K562 (cell line): ENCODE results near the gene GFI1B. TPM values are rescaled to one million over a fixed set of nuclear protein-coding genes. Genes with fewer than 3 reads are reported as not detected.

Experiments
- ARID4B ChIP-seq: sonication (generic); formaldehyde crosslinking; IDR thresholded peaks from 2 replicates; pipeline ENCODE4 v1.8.0; 2022; ENCODE audit warnings: mild to moderate bottlenecking, missing genetic modification reagents
- CHCHD3 ChIP-seq: fragments of 250-450 bp; sonication (Bioruptor Pico); IDR thresholded peaks from 2 replicates; pipeline ENCODE4 v2.1.2; 2022; ENCODE audit warnings: mild to moderate bottlenecking
- CTBP1 ChIP-seq: fragments of 450-650 bp; IDR thresholded peaks from 2 replicates; pipeline ENCODE4 v1.6.1; 2016; ENCODE audit warnings: borderline replicate concordance
- ELF4 ChIP-seq: fragments of 450-650 bp; formaldehyde crosslinking; IDR thresholded peaks from 2 replicates; pipeline ENCODE4 v1.4.0; 2022; ENCODE audit warnings: missing genetic modification characterization
- ETV6 ChIP-seq, 3 experiments: fragments of 150-350 bp in 1 of 3; sonication (generic) in 1 of 3; formaldehyde crosslinking in 1 of 3; IDR thresholded peaks; 2 replicates each; pipeline versions ENCODE4 v1.6.1 to v1.8.0; 2014 to 2022; ENCODE audit warnings: borderline replicate concordance in 2 of 3, low read depth in 2 of 3, antibody characterized with exemption in 1 of 3, low read length in 1 of 3, mild to moderate bottlenecking in 1 of 3, missing genetic modification reagents in 1 of 3
- FOXA3 ChIP-seq, 2 experiments: fragments of 450-650 bp in 1 of 2; sonication (generic) in 1 of 2; formaldehyde crosslinking; IDR thresholded peaks in 1 of 2; conservative IDR thresholded peaks in 1 of 2; 2 replicates each; pipeline versions ENCODE4 v1.4.0 to v1.8.0; 2020 to 2022; ENCODE audit warnings: mild to moderate bottlenecking in 2 of 2, missing genetic modification reagents in 1 of 2
- NR2F6 ChIP-seq: fragments of 450-650 bp; formaldehyde crosslinking; IDR thresholded peaks from 2 replicates; pipeline ENCODE4 v1.4.0; 2020; ENCODE audit warnings: mild to moderate bottlenecking
- NUFIP1 ChIP-seq: fragments of 450-650 bp; IDR thresholded peaks from 2 replicates; pipeline ENCODE4 v1.6.1; 2018; ENCODE audit not compliant: partially characterized antibody
- SRSF3 ChIP-seq: fragments of 200-400 bp; formaldehyde crosslinking; IDR thresholded peaks from 2 replicates; pipeline ENCODE4 v1.6.1; 2016; ENCODE audit warnings: mild to moderate bottlenecking, low read length, moderate library complexity; ENCODE audit not compliant: insufficient read depth
- STAT6 ChIP-seq: sonication (generic); formaldehyde crosslinking; IDR thresholded peaks from 2 replicates; pipeline ENCODE4 v1.8.1; 2023; ENCODE audit warnings: mild to moderate bottlenecking, missing genetic modification reagents
- TAF1 ChIP-seq: IDR thresholded peaks from 2 replicates; pipeline ENCODE4 v1.6.1; 2011; ENCODE audit warnings: mild to moderate bottlenecking, low read length, moderate library complexity; ENCODE audit not compliant: insufficient read depth, control insufficient read depth, severe bottlenecking; ENCODE audit errors: extremely low read depth
- USF1 ChIP-seq: sonication (generic); formaldehyde crosslinking; IDR thresholded peaks from 2 replicates; pipeline ENCODE4 v1.9.0; 2022; ENCODE audit warnings: mild to moderate bottlenecking, missing genetic modification reagents
- ZNF197 ChIP-seq: fragments of 200-800 bp; sonication (Bioruptor generic); IDR thresholded peaks from 2 replicates; pipeline ENCODE4 v1.6.1; 2016; ENCODE audit warnings: low read depth, missing genetic modification characterization, missing compliant biosample characterization
- ZNF589 ChIP-seq: fragments of 200-800 bp; sonication (Bioruptor generic); IDR thresholded peaks from 2 replicates; pipeline ENCODE4 v1.6.1; 2016; ENCODE audit warnings: low read depth, missing genetic modification characterization, missing compliant biosample characterization
- polyA plus RNA-seq, 8 experiments: library from polyadenylated mRNA; depleted of rRNA in 4 of 8; stranded (reverse) in 5 of 8; unstranded in 3 of 8; fragments of >200 nt; fragmentation: Nextera tagmentation in 2 of 8; fragmentation: Illumina TruSeq in 1 of 8; extraction: Ambion mirVana in 2 of 8; extraction: Trizol in 1 of 8; gene quantifications; 2 replicates each; pipeline versions ENCODE4 v1.2.1 to v1.2.3, GENCODE V29; 2011 to 2014; ENCODE audit warnings: inconsistent platforms in 1 of 8, missing spikeins in 1 of 8
- total RNA-seq, 7 experiments: library from RNA; depleted of rRNA in 6 of 7; stranded (reverse); fragments of >200 nt in 6 of 7; fragmentation: Illumina TruSeq in 2 of 7; extraction: Trizol in 2 of 7; gene quantifications; 2 replicates each; pipeline versions ENCODE4 v1.2.1 to v1.2.3, GENCODE V29; 2011 to 2021; ENCODE audit warnings: low replicate concordance in 1 of 7
- TF ChIP-seq, protein P1 (sequence below): fragments of 250-450 bp; sonication (Bioruptor Pico); IDR thresholded peaks from 2 replicates; pipeline ENCODE4 v1.4.0; 2020; ENCODE audit warnings: mild to moderate bottlenecking, moderate library complexity
- TF ChIP-seq, protein P2 (sequence below): sonication (generic); formaldehyde crosslinking; IDR thresholded peaks from 2 replicates; pipeline ENCODE4 v1.8.1; 2023; ENCODE audit warnings: mild to moderate bottlenecking, missing genetic modification reagents, moderate library complexity

GFI1B gene
- total and polyA plus RNA-seq, 9 of the 15 experiments (the other 6 are each of a cell fraction or from before 2014, with no cell fraction given) = 8.0 to 75.7 (median 34.5) TPM

- TF ChIP-seq ARID4B (CRISPR knock-in tag) (peak; percentile 36; the same call in 1 of the 2 replicates), CTBP1 (no peak), FOXA3 (CRISPR knock-in tag; conservative IDR thresholded peaks at IDR 0.05 in 1 of 2, IDR thresholded peaks at IDR 0.05 in 1 of 2) (peak in 1 of 2 experiments; percentile 46; a peak in 1 of 4 replicates), ZNF589 (CRISPR knock-in tag) (no peak), STAT6 (no peak), NUFIP1 (no peak), ELF4 (no peak), TAF1 (no peak), ZNF197 (CRISPR knock-in tag) (no peak), SRSF3 (no peak), USF1 (CRISPR knock-in tag) (peak; percentile 37), CHCHD3 (no peak), NR2F6 (CRISPR knock-in tag) (no peak), ETV6 (IDR thresholded peaks at IDR 0.05; ENCODE audit: borderline replicate concordance in 1 of 2, low read depth in 2 of 2, low read length in 1 of 2) (no peak), ETV6 (CRISPR knock-in tag; IDR thresholded peaks at IDR 0.05; ENCODE audit: borderline replicate concordance) (no peak)
- TF ChIP-seq, protein P1, sequence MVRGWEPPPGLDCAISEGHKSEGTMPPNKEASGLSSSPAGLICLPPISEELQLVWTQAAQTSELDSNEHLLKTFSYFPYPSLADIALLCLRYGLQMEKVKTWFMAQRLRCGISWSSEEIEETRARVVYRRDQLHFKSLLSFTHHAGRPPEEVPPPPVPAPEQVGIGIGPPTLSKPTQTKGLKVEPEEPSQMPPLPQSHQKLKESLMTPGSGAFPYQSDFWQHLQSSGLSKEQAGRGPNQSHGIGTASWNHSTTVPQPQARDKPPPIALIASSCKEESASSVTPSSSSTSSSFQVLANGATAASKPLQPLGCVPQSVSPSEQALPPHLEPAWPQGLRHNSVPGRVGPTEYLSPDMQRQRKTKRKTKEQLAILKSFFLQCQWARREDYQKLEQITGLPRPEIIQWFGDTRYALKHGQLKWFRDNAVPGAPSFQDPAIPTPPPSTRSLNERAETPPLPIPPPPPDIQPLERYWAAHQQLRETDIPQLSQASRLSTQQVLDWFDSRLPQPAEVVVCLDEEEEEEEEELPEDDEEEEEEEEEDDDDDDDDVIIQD = no peak
- TF ChIP-seq, protein P2, sequence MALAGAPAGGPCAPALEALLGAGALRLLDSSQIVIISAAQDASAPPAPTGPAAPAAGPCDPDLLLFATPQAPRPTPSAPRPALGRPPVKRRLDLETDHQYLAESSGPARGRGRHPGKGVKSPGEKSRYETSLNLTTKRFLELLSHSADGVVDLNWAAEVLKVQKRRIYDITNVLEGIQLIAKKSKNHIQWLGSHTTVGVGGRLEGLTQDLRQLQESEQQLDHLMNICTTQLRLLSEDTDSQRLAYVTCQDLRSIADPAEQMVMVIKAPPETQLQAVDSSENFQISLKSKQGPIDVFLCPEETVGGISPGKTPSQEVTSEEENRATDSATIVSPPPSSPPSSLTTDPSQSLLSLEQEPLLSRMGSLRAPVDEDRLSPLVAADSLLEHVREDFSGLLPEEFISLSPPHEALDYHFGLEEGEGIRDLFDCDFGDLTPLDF (CRISPR knock-in tag) = no peak
Observed at GRCh38 chr9:132990781-132991180, 12.3 kb downstream of the GFI1B start (continued).
